Prostate gland (tissue), 2 donors: ENCODE results near the gene MAD2L2.

Experiments used
- POLR2A ChIP-seq: fragments of 450-650 bp; IDR thresholded peaks from one replicate; pipeline ENCODE4 v1.6.1; 2016; ENCODE audit warnings: antibody characterized with exemption, mild to moderate bottlenecking
- POLR2AphosphoS5 ChIP-seq: sonication (generic); formaldehyde crosslinking; IDR thresholded peaks from one replicate; pipeline ENCODE4 v1.6.1; 2017; ENCODE audit warnings: antibody characterized with exemption
- TF ChIP-seq, protein P1 (sequence below), 4 experiments: fragments of 200-600 bp in 2 of 4; fragments of 450-650 bp in 2 of 4; sonication (generic) in 2 of 4; IDR thresholded peaks; 1 replicate in 3 of 4; 2 replicates in 1 of 4; pipeline ENCODE4 v1.5.1; 2016 to 2019; ENCODE audit warnings: antibody characterized with exemption in 4 of 4, mild to moderate bottlenecking in 2 of 4, moderate library complexity in 2 of 4

DNA sequence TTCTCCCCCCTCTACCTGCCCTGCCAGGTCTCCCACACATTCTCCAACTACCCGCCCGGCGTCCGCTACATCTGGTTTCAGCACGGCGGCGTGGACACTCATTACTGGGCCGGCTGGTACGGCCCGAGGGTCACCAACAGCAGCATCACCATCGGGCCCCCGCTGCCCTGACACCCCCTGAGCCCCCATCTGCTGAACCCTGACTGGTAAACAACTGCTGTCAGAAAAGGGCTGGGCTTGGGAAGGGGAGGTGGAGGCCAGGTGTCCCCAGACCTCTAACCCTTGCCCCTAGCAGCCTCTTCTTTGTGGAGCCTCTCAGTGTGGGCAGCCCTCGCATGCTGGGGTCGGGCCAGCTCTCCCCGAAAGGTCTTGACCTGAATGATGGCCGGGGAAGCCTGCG lies 19.8 kb downstream of the MAD2L2 start:
- TF ChIP-seq POLR2AphosphoS5 (no peak), POLR2A (no peak)
- TF ChIP-seq, protein P1, sequence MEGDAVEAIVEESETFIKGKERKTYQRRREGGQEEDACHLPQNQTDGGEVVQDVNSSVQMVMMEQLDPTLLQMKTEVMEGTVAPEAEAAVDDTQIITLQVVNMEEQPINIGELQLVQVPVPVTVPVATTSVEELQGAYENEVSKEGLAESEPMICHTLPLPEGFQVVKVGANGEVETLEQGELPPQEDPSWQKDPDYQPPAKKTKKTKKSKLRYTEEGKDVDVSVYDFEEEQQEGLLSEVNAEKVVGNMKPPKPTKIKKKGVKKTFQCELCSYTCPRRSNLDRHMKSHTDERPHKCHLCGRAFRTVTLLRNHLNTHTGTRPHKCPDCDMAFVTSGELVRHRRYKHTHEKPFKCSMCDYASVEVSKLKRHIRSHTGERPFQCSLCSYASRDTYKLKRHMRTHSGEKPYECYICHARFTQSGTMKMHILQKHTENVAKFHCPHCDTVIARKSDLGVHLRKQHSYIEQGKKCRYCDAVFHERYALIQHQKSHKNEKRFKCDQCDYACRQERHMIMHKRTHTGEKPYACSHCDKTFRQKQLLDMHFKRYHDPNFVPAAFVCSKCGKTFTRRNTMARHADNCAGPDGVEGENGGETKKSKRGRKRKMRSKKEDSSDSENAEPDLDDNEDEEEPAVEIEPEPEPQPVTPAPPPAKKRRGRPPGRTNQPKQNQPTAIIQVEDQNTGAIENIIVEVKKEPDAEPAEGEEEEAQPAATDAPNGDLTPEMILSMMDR (IDR thresholded peaks at IDR 0.05): no peak
